Nephron progenitor cell (in vitro differentiated cells): ENCODE measurements around the gene KLB.
A peak's percentile ranks its signal among the peaks of the same experiment; 100 is the strongest.
"Not testable (repeated sequence)": the region's sequence is repeated elsewhere in the genome, so short reads cannot be mapped to it uniquely, and the experiment has no call there.

Experiments
- DNase-seq: peaks from one replicate; pipeline ENCODE4 v3.0.0; 2021
- H3K27ac Mint-ChIP-seq: 2 replicates; pipeline ENCODE4 v1.8.0; 2021; ENCODE audit warnings: mild to moderate bottlenecking, moderate library complexity, mixed read lengths
- H3K27me3 Mint-ChIP-seq: 2 replicates; pipeline ENCODE4 v1.8.0; 2021; ENCODE audit warnings: mild to moderate bottlenecking, low read depth, mixed read lengths; ENCODE audit not compliant: poor library complexity
- H3K36me3 Mint-ChIP-seq: 2 replicates; pipeline ENCODE4 v1.8.0; 2021; ENCODE audit warnings: low read depth, mixed read lengths
- H3K4me1 Mint-ChIP-seq: 2 replicates; pipeline ENCODE4 v1.8.0; 2021; ENCODE audit warnings: mixed read lengths
- H3K4me3 Mint-ChIP-seq: 2 replicates; pipeline ENCODE4 v1.8.0; 2021; ENCODE audit warnings: mild to moderate bottlenecking, moderate library complexity, mixed read lengths
- H3K9me3 Mint-ChIP-seq: 2 replicates; pipeline ENCODE4 v1.8.0; 2021; ENCODE audit warnings: mild to moderate bottlenecking, moderate library complexity, mixed read lengths
- TF ChIP-seq, protein P1 (sequence below): fragments of 200-600 bp; sonication (generic); IDR thresholded peaks from 2 replicates; pipeline ENCODE4 v1.5.0; 2021; ENCODE audit warnings: antibody characterized with exemption

The KLB gene

GRCh38 chr4:39415678-39416283 lies 9.1 kb downstream of the KLB start:
- Mint-ChIP-seq H3K9me3 (no peaks in the 10 kb centered on the region), H3K4me1 (peaks cover 10% of the 10 kb centered on the region)

GRCh38 chr4:39422247-39422646 lies 15.5 kb downstream of the KLB start:
- no peak overlapping the region for H3K27ac Mint-ChIP-seq
- TF ChIP-seq, protein P1, sequence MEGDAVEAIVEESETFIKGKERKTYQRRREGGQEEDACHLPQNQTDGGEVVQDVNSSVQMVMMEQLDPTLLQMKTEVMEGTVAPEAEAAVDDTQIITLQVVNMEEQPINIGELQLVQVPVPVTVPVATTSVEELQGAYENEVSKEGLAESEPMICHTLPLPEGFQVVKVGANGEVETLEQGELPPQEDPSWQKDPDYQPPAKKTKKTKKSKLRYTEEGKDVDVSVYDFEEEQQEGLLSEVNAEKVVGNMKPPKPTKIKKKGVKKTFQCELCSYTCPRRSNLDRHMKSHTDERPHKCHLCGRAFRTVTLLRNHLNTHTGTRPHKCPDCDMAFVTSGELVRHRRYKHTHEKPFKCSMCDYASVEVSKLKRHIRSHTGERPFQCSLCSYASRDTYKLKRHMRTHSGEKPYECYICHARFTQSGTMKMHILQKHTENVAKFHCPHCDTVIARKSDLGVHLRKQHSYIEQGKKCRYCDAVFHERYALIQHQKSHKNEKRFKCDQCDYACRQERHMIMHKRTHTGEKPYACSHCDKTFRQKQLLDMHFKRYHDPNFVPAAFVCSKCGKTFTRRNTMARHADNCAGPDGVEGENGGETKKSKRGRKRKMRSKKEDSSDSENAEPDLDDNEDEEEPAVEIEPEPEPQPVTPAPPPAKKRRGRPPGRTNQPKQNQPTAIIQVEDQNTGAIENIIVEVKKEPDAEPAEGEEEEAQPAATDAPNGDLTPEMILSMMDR, result no peak
- no peaks in the 10 kb centered on the region for H3K9me3 Mint-ChIP-seq
- peaks cover 1% of the 10 kb centered on the region for H3K4me1 Mint-ChIP-seq
- no peaks in the 10 kb centered on the region for H3K36me3 Mint-ChIP-seq
- no peak overlapping the region for H3K4me3 Mint-ChIP-seq
- H3K27me3 Mint-ChIP-seq, result peaks cover 11% of the 10 kb centered on the region
- no peak for DNase-seq

More at GRCh38 chr4:39415678-39416283, 9.1 kb downstream of the KLB start:
- Mint-ChIP-seq H3K4me3 (no peak overlapping the region), H3K27ac (peak overlapping the region; percentile 43), H3K36me3 (no peaks in the 10 kb centered on the region), H3K27me3 (peaks cover 4% of the 10 kb centered on the region)
- DNase-seq, result no peak
- TF ChIP-seq, protein P1, result no peak

DNA sequence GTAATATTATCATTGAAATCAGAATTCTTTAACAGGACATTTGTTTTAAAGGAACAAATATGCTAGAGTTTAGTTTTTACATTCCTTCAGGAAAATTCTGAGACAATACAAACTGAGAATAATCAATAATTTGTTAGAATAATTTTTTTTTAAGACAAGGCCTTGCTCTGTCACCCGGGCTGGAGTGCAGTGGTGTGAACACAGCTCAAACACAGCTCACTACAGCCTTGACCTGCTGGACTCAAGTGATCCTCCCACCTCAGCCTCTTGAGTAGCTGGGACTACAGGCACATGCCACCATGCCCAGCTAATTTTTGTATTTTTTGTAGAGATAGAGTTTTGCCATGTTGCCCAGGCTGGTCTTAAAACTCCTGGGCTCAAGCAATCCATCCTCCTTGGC lies 18.6 kb downstream of the KLB start:
- peaks cover 19% of the 10 kb centered on the region for H3K4me1 Mint-ChIP-seq
- H3K4me3 Mint-ChIP-seq, result not testable (repeated sequence)

DNA sequence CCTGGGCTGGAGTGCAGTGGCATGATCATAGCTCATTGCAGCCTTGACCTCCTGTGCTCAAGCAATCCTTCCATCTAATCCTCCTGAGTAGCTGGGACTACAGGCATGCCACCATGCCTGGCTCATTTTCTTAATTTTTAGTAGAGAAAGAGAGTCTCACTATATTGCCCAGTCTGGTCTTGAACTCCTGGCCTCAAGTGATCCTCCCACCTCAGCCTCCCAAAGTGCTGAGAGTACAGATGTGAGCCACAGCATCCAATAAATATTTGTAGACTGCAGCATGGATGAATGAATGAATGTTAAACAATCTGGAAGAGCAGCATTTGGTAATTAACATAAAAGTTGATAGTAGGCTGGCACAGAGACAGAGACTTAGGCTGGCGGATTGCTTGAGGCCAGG lies 20.0 kb downstream of the KLB start:
- no peak overlapping the region for H3K4me3 Mint-ChIP-seq
- H3K27me3 Mint-ChIP-seq, result peaks cover 10% of the 10 kb centered on the region
- H3K4me1 Mint-ChIP-seq, result peaks cover 27% of the 10 kb centered on the region
- H3K36me3 Mint-ChIP-seq, result no peaks in the 10 kb centered on the region
- H3K9me3 Mint-ChIP-seq, result no peaks in the 10 kb centered on the region
- H3K27ac Mint-ChIP-seq, result no peak overlapping the region
- DNase-seq, result no peak
- TF ChIP-seq, protein P1, result no peak

More for the DNA sequence above, 18.6 kb downstream of the KLB start:
- H3K36me3 Mint-ChIP-seq, H3K27me3 Mint-ChIP-seq, DNase-seq, H3K9me3 Mint-ChIP-seq: not testable (repeated sequence)
- peak overlapping the region; percentile 68 for H3K27ac Mint-ChIP-seq

- Mint-ChIP-seq H3K36me3 (no peaks in the 10 kb centered on the region), H3K27ac (no peak overlapping the region), H3K4me3 (no peak overlapping the region), H3K4me1 (peaks cover 27% of the 10 kb centered on the region), H3K9me3 (no peaks in the 10 kb centered on the region), H3K27me3 (peaks cover 6% of the 10 kb centered on the region)
- TF ChIP-seq, protein P1, result no peak
- no peak for DNase-seq
These were observed 20.9 kb downstream of the KLB start for GRCh38 chr4:39427520-39428114.

DNA sequence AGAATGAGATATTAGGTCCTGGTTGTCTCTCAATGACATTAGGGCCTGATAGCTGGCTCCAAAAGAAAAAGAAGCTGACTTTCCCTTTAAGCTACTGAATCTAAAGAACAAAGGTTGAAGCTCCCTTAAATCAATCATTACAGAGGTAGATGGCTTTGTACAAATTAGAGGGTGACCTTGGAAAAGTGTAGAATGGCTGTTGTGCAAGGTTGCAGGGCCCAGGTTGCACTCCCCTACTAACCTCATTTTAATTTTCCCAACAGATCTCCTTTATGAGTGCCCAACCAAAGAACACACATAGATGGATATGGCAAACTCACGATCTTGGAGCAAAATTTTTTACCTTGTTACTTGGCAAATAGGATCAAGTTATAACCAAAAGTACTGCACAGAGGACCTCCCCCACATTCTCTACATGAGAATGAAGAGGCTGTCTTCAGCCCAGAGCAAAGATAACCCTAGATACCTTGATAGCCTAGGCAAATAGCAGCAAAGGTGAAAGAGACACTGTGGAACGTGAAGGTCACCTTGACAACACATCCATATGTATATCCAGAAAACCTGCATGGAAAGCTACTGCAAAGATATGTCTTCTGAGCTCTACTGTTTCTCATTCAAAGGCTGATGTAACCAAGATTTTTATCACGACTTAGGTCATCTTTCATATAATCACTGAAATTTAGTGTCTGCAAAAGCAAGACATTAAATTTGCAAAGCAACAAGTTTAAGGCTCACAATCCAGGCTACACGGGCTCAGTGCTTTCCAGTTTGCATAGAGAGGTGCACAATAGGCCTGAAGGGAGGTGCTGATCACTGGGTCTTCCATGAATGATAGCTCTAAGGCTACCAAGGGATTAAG lies 23.0 kb downstream of the KLB start:
- H3K36me3 Mint-ChIP-seq, result no peaks in the 10 kb centered on the region
- H3K27me3 Mint-ChIP-seq, result peaks cover 12% of the 10 kb centered on the region

More for the DNA sequence above, 23.0 kb downstream of the KLB start:
- Mint-ChIP-seq H3K4me3 (no peak overlapping the region), H3K9me3 (no peaks in the 10 kb centered on the region), H3K4me1 (peaks cover 27% of the 10 kb centered on the region), H3K27ac (no peak overlapping the region)
- no peak for DNase-seq
- TF ChIP-seq, protein P1, result no peak
